IPS-20b (cell line): ENCODE measurements around the gene TTI1.
"Not testable (repeated sequence)": the region's sequence is repeated elsewhere in the genome, so short reads cannot be mapped to it uniquely, and the experiment has no call there.

Experiments
- H3K27ac ChIP-seq: one replicate; pipeline ENCODE4 v1.5.1; 2013; ENCODE audit warnings: low read length
- H3K27me3 ChIP-seq: 2 replicates; pipeline ENCODE4 v1.6.1; 2013; ENCODE audit warnings: mild to moderate bottlenecking, low read length, inconsistent platforms; ENCODE audit not compliant: insufficient read depth
- H3K36me3 ChIP-seq: 2 replicates; pipeline ENCODE4 v1.6.1; 2013; ENCODE audit warnings: low read depth, mild to moderate bottlenecking, inconsistent platforms, low read length, moderate library complexity; ENCODE audit not compliant: insufficient read depth
- H3K4me1 ChIP-seq: 2 replicates; pipeline ENCODE4 v1.6.1; 2013; ENCODE audit warnings: mild to moderate bottlenecking, control low read depth, inconsistent platforms, low read length, moderate library complexity; ENCODE audit not compliant: insufficient read depth
- H3K4me3 ChIP-seq: 2 replicates; pipeline ENCODE4 v1.5.1; 2013; ENCODE audit warnings: mild to moderate bottlenecking, low read length, inconsistent platforms
- H3K9ac ChIP-seq: 2 replicates; pipeline ENCODE4 v1.6.1; 2013; ENCODE audit warnings: low read depth, mild to moderate bottlenecking, inconsistent platforms, low read length, moderate library complexity
- H3K9me3 ChIP-seq: 2 replicates; pipeline ENCODE4 v1.6.1; 2013; ENCODE audit warnings: mild to moderate bottlenecking, low read depth, low read length, inconsistent platforms; ENCODE audit not compliant: insufficient read depth

The TTI1 gene

DNA sequence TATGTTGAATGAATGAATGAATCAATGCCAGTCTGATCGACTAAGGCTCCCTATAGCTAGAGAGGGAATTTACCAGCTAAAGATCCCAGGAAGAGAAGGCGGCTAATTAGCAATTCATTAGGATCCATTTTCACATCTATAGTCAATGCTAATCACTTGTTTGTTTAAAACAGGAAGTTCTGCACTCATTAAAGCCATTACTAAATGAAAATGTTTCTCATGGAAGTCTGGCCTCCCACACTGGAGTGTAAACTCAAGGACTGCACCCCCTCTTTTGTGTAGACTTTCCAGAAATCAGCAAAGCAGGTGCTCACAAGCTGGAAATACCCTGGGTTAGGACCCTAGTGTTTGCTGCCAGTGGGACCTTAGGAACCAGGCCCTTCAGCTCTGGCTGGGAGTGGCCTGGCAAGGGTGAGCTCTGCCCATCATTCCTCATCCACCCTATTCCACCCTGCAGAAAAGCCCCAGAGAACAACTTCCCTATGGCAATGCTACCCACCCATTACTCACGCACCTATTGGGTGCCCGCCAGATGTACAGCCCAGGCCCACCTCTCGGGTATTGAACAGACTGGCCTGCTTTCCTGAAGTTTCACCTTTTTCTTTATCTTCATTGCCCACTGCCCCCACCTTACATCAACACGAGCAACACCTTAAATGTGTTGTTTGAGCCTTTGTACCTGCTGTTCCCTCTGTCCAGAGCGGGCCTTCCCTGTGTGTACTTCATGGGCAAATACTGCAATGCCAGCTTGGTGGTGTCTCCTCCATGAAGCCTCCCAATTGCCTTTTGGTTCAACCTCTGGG is 60.8 kb downstream of the TTI1 start:
- H3K9ac ChIP-seq: no peak overlapping the region
- no peaks in the 10 kb centered on the region for H3K9me3 ChIP-seq
- H3K4me1 ChIP-seq: peaks cover 20% of the 10 kb centered on the region; the same call in 1 of the 2 replicates
- peaks cover 34% of the 10 kb centered on the region for H3K27me3 ChIP-seq
- no peak overlapping the region for H3K4me3 ChIP-seq
- H3K36me3 ChIP-seq: no peaks in the 10 kb centered on the region
- H3K27ac ChIP-seq: no peak overlapping the region

DNA sequence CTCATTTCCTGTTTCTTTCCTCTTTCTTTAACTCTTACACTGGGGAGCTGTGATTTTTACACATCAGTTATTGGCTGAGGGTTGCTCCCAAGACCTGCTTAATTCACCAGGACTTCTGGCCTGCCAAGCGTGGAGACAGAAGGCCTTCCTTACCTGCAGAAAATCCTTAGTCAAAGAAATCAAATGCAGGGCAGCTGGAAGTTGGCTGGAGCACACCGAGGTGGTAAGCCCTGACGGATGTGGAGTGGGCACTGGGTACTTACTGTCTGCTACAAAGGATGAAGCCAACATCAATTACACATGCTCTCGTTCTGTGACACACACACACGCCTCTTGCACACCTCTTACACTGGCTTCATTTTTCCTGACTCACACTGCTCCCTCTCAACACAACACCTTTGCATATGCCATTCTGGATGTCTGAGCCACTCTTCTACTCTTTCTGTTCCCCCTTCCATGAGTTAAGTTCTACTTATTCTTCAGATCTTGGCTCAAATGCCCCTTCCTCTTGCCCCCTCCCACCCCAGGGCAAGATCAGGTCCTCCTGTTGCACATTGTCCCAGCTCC is 61.6 kb downstream of the TTI1 start:
- H3K36me3 ChIP-seq: no peaks in the 10 kb centered on the region
- H3K4me3 ChIP-seq: no peak overlapping the region
- no peak overlapping the region for H3K27ac ChIP-seq
- H3K27me3 ChIP-seq: peaks cover 32% of the 10 kb centered on the region
- peaks cover 20% of the 10 kb centered on the region; the same call in 1 of the 2 replicates for H3K4me1 ChIP-seq
- no peaks in the 10 kb centered on the region for H3K9me3 ChIP-seq
- no peak overlapping the region for H3K9ac ChIP-seq

DNA sequence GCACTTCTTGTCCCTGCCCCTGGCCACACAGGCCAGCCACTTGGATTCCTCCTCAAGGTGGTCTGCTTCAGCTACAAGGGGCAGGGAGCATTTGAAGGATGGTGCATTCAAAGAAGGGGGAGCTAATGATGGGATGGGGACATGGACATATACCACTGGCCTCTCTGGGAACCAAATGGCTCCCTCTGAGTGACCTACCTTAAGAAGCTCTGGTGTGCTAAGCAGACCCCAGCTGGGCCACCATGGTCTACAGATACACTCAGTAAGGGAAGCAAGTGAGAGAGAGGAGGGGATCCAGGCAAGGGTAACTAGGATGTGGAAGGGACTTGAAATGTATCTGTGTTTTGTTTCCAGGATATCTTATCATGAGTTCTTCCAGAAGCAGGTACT is 62.4 kb downstream of the TTI1 start:
- Histone ChIP-seq H3K27ac (no peak overlapping the region), H3K27me3 (peaks cover 26% of the 10 kb centered on the region), H3K4me3 (no peak overlapping the region), H3K9me3 (no peaks in the 10 kb centered on the region), H3K9ac (no peak overlapping the region), H3K4me1 (peaks cover 20% of the 10 kb centered on the region; the same call in 1 of the 2 replicates), H3K36me3 (no peaks in the 10 kb centered on the region)

DNA sequence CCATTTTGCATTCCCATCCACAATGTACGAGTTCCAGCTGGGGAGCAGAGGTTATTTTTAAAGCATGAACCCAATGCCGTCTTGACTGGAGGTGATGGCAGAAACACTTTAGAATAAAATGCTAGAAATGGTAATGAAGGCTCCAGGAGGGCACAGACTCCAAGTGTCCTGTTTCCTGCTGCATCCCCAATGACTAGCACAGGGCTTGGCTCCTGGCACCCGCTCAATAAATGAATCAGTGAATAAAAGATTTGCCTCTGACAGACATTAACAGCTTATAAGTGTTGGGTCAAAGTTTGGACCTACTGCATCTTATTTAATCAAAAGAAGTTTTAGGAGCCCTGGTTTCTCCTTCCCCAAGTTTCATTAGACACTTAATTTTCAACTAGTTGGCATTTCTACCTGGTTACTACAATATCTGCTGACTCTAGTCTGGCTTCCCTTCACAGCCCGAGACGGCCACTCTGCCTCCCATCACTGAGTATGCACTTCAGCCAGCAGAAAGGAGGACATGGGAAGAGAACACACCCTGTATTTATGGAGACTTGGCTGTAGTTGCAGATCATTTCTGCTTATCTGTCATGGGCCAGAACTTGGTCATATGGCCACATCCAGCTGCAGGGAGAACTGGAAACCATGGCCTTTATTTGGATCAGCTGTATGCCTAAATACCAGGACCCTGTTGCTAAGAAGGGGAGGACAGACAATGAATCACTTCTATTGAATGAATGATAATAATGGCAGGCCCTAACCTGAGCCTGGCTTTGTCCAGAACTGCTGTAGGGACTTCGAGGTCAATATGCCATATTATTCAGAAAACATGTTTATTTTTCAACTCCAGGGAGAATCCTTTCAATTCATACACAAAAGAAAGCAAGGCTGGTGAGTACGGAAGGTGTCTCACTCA is 63.1 kb downstream of the TTI1 start:
- Histone ChIP-seq H3K9ac (no peak overlapping the region), H3K27ac (no peak overlapping the region), H3K27me3 (peaks cover 25% of the 10 kb centered on the region)

DNA sequence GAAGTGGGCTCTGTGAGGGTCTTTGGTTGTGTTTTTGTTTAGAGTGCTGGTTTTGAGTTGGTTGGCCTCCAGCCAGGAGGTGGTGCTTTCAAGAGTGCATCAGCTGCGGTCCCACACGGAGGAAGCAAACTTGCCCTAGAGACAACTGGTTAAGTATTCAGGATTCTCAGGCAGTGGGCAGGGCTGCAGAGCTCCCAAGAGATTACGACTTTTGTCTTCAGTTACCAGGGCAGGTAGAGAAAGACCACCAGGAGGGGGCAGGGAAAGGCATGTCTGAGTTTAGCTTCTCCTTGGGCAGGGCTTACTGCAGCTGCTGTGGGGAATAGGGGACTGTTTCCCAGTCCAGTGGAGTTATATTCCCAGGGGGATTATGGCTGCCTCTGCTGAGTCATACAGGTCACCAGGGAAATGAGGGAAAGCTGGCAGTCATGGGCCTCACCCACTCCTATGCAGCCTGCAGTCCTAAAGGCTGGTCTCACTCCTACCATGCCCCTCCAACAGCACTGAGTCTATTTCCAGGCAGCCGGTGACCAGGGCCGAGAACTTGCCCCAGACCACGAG is 64.3 kb downstream of the TTI1 start:
- Histone ChIP-seq H3K4me3 (no peak overlapping the region), H3K4me1 (peaks cover 20% of the 10 kb centered on the region; the same call in 1 of the 2 replicates), H3K9ac (no peak overlapping the region), H3K27ac (no peak overlapping the region), H3K36me3 (no peaks in the 10 kb centered on the region), H3K27me3 (peaks cover 25% of the 10 kb centered on the region), H3K9me3 (no peaks in the 10 kb centered on the region)

More for the DNA sequence above, 63.1 kb downstream of the TTI1 start:
- Histone ChIP-seq H3K4me1 (peaks cover 20% of the 10 kb centered on the region; the same call in 1 of the 2 replicates), H3K4me3 (no peak overlapping the region), H3K9me3 (no peaks in the 10 kb centered on the region), H3K36me3 (no peaks in the 10 kb centered on the region)

DNA sequence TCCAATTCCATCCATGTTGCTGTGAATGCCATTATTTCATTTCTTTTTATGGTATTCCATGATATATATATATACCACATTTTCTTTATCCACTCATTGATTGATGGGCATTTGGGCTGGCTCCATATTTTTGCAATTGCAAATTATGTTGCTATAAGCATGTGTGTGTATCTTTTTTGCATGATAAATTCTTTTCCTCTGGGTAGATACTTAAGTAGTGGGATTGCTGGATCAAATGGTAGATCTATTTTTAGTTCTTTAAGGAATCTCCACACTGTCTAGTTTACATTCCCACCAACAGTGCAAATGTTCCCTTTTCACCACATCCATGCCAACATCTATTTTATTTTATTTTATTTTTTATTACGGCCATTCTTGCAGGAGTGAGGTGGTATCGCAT is 69.8 kb downstream of the TTI1 start:
- H3K36me3 ChIP-seq, H3K9me3 ChIP-seq, H3K27me3 ChIP-seq, H3K4me1 ChIP-seq, H3K9ac ChIP-seq, H3K4me3 ChIP-seq, H3K27ac ChIP-seq: not testable (repeated sequence)

DNA sequence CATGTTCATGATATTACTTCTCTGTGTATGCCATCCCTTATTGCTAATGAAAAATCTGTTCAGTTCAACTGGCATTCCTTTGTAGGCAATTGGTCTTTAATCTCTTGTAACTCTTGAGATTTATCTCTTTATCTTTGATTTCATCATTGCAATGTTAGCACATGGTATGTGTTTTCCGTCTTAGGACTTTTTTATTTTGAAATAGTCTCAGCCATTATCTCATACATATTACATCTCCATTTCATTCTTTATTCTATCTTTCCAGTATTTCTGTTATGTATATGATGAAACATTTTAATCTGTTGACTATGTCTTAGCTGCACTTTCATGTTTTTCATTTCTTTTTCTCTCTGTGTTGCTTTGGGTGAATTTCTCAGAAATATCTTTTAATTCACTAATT is 72.2 kb downstream of the TTI1 start:
- no peak overlapping the region for H3K9ac ChIP-seq
- no peaks in the 10 kb centered on the region for H3K9me3 ChIP-seq
- no peaks in the 10 kb centered on the region for H3K4me1 ChIP-seq
- no peaks in the 10 kb centered on the region for H3K36me3 ChIP-seq
- H3K27me3 ChIP-seq: no peaks in the 10 kb centered on the region
- no peak overlapping the region for H3K27ac ChIP-seq
- no peak overlapping the region for H3K4me3 ChIP-seq

DNA sequence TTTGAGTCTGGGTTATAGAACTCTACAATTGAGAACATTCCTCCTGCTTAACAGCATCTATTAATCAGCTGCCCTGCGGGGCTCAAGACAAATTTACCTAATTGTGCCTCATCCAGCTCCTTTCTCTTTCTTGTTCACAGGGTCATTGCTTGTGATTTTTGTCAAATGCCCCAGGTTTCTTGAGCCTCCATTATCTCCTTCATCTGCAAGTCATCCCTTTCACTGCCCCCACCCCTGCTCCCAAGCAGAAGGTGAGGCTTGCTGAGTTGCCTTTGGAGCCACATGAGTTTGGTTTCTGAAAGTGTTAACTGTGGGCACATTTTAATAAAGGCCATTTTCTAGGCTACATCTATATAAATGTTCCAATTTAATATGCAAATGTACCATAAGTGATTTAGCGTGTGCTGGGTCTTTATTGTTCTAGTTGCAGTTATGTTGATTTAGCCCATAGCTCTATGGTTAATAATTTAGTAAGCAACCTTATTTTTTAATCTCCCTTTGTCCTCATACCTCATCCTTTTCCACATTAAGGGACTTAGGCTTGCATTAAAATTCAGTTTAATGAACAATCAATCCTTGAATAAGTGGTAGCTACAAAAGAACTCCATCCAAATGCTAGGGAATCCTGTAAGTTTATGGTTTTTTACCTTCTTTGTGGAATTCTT is 74.3 kb downstream of the TTI1 start:
- Histone ChIP-seq H3K36me3 (no peaks in the 10 kb centered on the region), H3K9me3 (no peaks in the 10 kb centered on the region), H3K27ac (no peak overlapping the region), H3K4me3 (no peak overlapping the region), H3K27me3 (no peaks in the 10 kb centered on the region), H3K9ac (no peak overlapping the region), H3K4me1 (no peaks in the 10 kb centered on the region)

DNA sequence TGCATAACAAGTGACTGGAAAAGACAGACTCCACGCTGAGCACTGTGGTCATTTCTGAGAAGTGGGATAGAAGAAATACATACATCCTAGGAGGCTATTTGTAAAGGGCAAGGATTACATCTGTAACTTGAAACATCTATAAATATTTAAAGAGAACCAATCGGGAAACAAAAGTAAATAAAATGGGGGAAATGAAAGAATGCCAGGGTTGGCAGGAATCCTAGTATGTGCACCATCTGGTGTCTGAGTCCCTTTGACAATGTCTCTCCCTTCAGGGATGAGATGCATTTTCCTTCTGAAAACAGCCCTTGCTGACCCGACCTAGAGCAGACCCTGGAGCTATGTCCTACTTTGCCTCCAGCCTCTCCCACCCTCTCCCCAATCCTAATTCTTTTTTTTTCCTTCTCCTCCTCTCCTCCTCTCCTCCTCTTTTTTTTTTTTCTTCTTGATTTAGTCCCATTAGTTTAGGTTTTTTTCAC is 77.1 kb downstream of the TTI1 start:
- H3K27ac ChIP-seq: no peak overlapping the region
- no peaks in the 10 kb centered on the region for H3K4me1 ChIP-seq
- no peaks in the 10 kb centered on the region for H3K27me3 ChIP-seq
- no peak overlapping the region for H3K4me3 ChIP-seq
- no peaks in the 10 kb centered on the region for H3K9me3 ChIP-seq
- H3K36me3 ChIP-seq: no peaks in the 10 kb centered on the region
- H3K9ac ChIP-seq: no peak overlapping the region

DNA sequence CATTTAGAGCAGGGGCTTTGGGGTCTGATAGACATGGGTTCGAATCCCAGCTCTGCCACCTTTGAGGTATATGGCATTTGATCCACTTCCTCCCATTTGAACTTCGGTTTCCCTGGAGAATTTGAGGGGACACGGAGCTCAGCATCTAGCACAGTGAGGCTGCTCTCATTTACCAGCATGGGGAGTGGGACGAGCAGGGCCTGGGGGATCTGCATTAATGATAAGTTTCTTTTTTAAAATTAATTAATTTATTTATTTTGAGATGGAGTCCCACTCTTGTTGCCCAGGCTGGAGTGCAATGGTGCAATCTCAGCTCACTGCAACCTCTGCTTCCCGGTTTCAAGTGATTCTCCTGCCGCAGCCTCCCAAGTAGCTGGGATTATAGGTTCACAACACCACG is 77.7 kb downstream of the TTI1 start:
- H3K9ac ChIP-seq: no peak overlapping the region
- H3K4me3 ChIP-seq: no peak overlapping the region
- no peak overlapping the region for H3K27ac ChIP-seq
- H3K4me1 ChIP-seq: no peaks in the 10 kb centered on the region
- no peaks in the 10 kb centered on the region for H3K36me3 ChIP-seq
- H3K27me3 ChIP-seq: no peaks in the 10 kb centered on the region
- no peaks in the 10 kb centered on the region for H3K9me3 ChIP-seq

DNA sequence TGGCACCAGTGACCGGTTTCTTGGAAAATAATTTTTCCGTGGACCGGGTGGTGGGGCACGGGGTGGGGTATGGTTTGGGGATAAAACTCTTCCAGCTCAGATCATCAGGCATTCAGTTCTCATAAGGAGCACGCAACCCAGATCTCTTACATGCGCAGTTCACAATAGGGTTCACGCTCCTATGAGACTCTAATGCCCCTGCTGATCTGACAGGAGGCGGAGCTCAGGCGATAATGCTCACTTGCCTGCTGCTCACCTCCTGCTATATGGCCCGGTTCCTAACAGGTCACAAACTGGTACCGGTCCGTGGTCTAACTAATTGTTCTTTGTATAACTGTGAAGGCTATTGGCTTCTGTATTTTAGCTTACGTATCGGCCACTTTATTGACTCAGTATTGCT is 78.6 kb downstream of the TTI1 start:
- Histone ChIP-seq H3K4me3 (no peak overlapping the region), H3K9ac (no peak overlapping the region), H3K4me1 (no peaks in the 10 kb centered on the region), H3K27me3 (no peaks in the 10 kb centered on the region), H3K27ac (no peak overlapping the region), H3K36me3 (no peaks in the 10 kb centered on the region), H3K9me3 (no peaks in the 10 kb centered on the region)
